ENCODE data around the gene MICA.

- TF ChIP-seq CTCF (IDR thresholded peaks at IDR 0.05; ENCODE audit: low read length) (no peak), EZH2 (IDR thresholded peaks at IDR 0.05; ENCODE audit: borderline replicate concordance, low read length) (no peak)
Observed at GRCh38 chr6:31356946-31357466, 46.4 kb upstream of the MICA start, which contains the start of gene HLA-B.

Data from OCI-LY1 (cell line).